SK-N-SH treated with all-trans-retinoic acid at 6 μM for 48 hours (cell line): ENCODE measurements around the gene POLD1.

Experiments used
- ATAC-seq: fragments of 200-7000 bp; cut with Tn5 transposase; 3 replicates; pipeline ENCODE4 v1.9.1; 2020; ENCODE audit warnings: mild to moderate bottlenecking, moderate library complexity
- ARNTL ChIP-seq: fragments of 450-650 bp; formaldehyde crosslinking; IDR thresholded peaks from 2 replicates; pipeline ENCODE4 v1.5.0; 2020; ENCODE audit warnings: low read depth, mild to moderate bottlenecking, moderate library complexity, borderline replicate concordance
- BACH2 ChIP-seq: fragments of 250-450 bp; sonication (Bioruptor Pico); IDR thresholded peaks from 2 replicates; pipeline ENCODE4 v1.9.0; 2021; ENCODE audit warnings: mild to moderate bottlenecking, borderline replicate concordance
- CREB5 ChIP-seq: fragments of 250-450 bp; sonication (Bioruptor Pico); IDR thresholded peaks from 2 replicates; pipeline ENCODE4 v1.5.1; 2020; ENCODE audit warnings: low read depth, mild to moderate bottlenecking, moderate library complexity
- CSDC2 ChIP-seq: fragments of 250-450 bp; sonication (Bioruptor Pico); IDR thresholded peaks from 2 replicates; pipeline ENCODE4 v1.5.0; 2020; ENCODE audit warnings: mild to moderate bottlenecking, moderate library complexity
- ESRRG ChIP-seq: fragments of 250-450 bp; sonication (Bioruptor Pico); IDR thresholded peaks from 2 replicates; pipeline ENCODE4 v1.6.1; 2021; ENCODE audit warnings: mild to moderate bottlenecking
- GLIS3 ChIP-seq: fragments of 250-450 bp; sonication (Bioruptor Pico); IDR thresholded peaks from 2 replicates; pipeline ENCODE4 v1.5.0; 2020; ENCODE audit warnings: mild to moderate bottlenecking, moderate library complexity
- ISL1 ChIP-seq: fragments of 250-450 bp; sonication (Bioruptor Pico); IDR thresholded peaks from 2 replicates; pipeline ENCODE4 v2.1.2; 2022; ENCODE audit warnings: mild to moderate bottlenecking, moderate library complexity
- OSR1 ChIP-seq: fragments of 250-450 bp; sonication (Bioruptor Pico); IDR thresholded peaks from 2 replicates; pipeline ENCODE4 v1.8.0; 2022; ENCODE audit warnings: moderate library complexity, mild to moderate bottlenecking, inconsistent platforms
- PATZ1 ChIP-seq: fragments of 250-450 bp; sonication (Bioruptor Pico); IDR thresholded peaks from 2 replicates; pipeline ENCODE4 v1.8.0; 2020; ENCODE audit warnings: mild to moderate bottlenecking, moderate library complexity, borderline replicate concordance
- PPARA ChIP-seq: fragments of 250-450 bp; sonication (Bioruptor Pico); IDR thresholded peaks from 2 replicates; pipeline ENCODE4 v1.5.0; 2020; ENCODE audit warnings: mild to moderate bottlenecking, borderline replicate concordance
- RARB ChIP-seq: fragments of 250-450 bp; sonication (Bioruptor Pico); IDR thresholded peaks from 2 replicates; pipeline ENCODE4 v1.8.0; 2021; ENCODE audit warnings: mild to moderate bottlenecking, moderate library complexity
- SNAI2 ChIP-seq: fragments of 250-450 bp; sonication (Bioruptor Pico); IDR thresholded peaks from 2 replicates; pipeline ENCODE4 v1.5.0; 2020; ENCODE audit warnings: mild to moderate bottlenecking, moderate library complexity
- TCF4 ChIP-seq: fragments of 250-450 bp; sonication (Bioruptor Pico); IDR thresholded peaks from 2 replicates; pipeline ENCODE4 v1.8.0; 2021; ENCODE audit warnings: mild to moderate bottlenecking, moderate library complexity, borderline replicate concordance
- TOX ChIP-seq: fragments of 250-450 bp; sonication (Bioruptor Pico); IDR thresholded peaks from 2 replicates; pipeline ENCODE4 v1.8.0; 2021; ENCODE audit warnings: mild to moderate bottlenecking, moderate library complexity, borderline replicate concordance
- ZC3H10 ChIP-seq: fragments of 250-450 bp; sonication (Bioruptor Pico); IDR thresholded peaks from 2 replicates; pipeline ENCODE4 v1.5.1; 2021; ENCODE audit warnings: mild to moderate bottlenecking, moderate library complexity
- ZNF70 ChIP-seq: fragments of 450-650 bp; formaldehyde crosslinking; IDR thresholded peaks from 2 replicates; pipeline ENCODE4 v1.5.0; 2020; ENCODE audit warnings: mild to moderate bottlenecking, moderate library complexity
- ZNF8 ChIP-seq: fragments of 450-650 bp; formaldehyde crosslinking; IDR thresholded peaks from 2 replicates; pipeline ENCODE4 v1.5.0; 2020; ENCODE audit warnings: mild to moderate bottlenecking, moderate library complexity
- TF ChIP-seq, protein P1 (sequence below): fragments of 250-450 bp; sonication (Bioruptor Pico); IDR thresholded peaks from 2 replicates; pipeline ENCODE4 v1.5.0; 2020; ENCODE audit warnings: mild to moderate bottlenecking, moderate library complexity
- TF ChIP-seq, protein P2 (sequence below): fragments of 250-450 bp; sonication (Bioruptor Pico); IDR thresholded peaks from 2 replicates; pipeline ENCODE4 v1.8.0; 2021; ENCODE audit warnings: low read depth, mild to moderate bottlenecking, moderate library complexity, borderline replicate concordance

Gene POLD1

GRCh38 chr19:50383001-50383851, 921 bp upstream of the POLD1 start:
- no peak for ATAC-seq

DNA sequence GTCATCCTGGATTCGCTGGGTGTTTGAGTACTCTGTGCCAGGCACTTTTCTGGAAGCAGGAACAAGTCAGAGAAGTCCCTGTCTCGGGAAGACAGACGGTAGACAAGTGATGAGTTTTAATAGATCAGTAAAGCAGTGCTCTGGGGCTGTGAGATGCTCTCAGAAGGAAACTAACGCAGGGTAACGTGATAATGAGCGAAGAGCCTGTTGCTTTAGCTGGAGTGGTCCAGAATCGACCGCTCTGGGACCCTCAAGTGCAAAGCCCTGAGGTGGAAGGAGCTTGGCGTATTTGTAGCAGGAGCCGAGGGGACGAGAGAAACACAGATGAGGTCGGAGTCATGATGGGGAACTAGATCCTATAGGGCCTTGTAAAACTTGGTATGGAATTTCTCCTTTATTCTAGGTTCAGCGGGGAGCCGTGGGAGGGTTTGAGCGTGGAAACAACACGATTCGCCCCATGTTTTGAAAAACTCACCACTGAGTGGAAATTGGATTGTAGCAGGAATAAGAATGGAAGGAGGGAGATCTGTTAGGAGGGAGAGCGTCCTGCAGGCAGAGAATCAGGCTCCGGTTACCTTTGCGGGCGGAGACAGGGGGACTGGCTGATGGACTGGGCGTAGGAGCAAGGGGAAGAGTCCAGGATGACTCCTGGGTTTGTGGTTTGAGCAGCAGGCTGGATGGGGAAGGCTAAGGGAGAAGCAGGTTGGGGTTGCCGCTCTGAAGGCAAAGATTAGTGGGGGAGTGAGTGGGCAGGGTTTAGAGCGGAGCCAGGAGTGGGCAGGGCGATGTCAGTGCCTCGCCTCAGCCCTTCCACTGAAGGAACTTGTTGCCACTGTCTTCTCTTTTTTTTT, 763 bp downstream of the POLD1 start:
- peak; percentile 11 for ATAC-seq
- TF ChIP-seq SNAI2 (CRISPR knock-in tag) (no peak), BACH2 (CRISPR knock-in tag) (no peak), OSR1 (CRISPR knock-in tag) (no peak), RARB (CRISPR knock-in tag) (no peak), ESRRG (CRISPR knock-in tag) (no peak), ZC3H10 (no peak), TCF4 (no peak), PATZ1 (no peak), GLIS3 (CRISPR knock-in tag) (no peak), CSDC2 (CRISPR knock-in tag) (no peak), TOX (CRISPR knock-in tag) (no peak), PPARA (CRISPR knock-in tag) (no peak), ZNF70 (CRISPR knock-in tag) (no peak), ZNF8 (CRISPR knock-in tag) (no peak), ISL1 (no peak)
- TF ChIP-seq, protein P1, sequence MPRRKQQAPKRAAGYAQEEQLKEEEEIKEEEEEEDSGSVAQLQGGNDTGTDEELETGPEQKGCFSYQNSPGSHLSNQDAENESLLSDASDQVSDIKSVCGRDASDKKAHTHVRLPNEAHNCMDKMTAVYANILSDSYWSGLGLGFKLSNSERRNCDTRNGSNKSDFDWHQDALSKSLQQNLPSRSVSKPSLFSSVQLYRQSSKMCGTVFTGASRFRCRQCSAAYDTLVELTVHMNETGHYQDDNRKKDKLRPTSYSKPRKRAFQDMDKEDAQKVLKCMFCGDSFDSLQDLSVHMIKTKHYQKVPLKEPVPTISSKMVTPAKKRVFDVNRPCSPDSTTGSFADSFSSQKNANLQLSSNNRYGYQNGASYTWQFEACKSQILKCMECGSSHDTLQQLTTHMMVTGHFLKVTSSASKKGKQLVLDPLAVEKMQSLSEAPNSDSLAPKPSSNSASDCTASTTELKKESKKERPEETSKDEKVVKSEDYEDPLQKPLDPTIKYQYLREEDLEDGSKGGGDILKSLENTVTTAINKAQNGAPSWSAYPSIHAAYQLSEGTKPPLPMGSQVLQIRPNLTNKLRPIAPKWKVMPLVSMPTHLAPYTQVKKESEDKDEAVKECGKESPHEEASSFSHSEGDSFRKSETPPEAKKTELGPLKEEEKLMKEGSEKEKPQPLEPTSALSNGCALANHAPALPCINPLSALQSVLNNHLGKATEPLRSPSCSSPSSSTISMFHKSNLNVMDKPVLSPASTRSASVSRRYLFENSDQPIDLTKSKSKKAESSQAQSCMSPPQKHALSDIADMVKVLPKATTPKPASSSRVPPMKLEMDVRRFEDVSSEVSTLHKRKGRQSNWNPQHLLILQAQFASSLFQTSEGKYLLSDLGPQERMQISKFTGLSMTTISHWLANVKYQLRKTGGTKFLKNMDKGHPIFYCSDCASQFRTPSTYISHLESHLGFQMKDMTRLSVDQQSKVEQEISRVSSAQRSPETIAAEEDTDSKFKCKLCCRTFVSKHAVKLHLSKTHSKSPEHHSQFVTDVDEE (CRISPR knock-in tag), result no peak
- TF ChIP-seq, protein P2, sequence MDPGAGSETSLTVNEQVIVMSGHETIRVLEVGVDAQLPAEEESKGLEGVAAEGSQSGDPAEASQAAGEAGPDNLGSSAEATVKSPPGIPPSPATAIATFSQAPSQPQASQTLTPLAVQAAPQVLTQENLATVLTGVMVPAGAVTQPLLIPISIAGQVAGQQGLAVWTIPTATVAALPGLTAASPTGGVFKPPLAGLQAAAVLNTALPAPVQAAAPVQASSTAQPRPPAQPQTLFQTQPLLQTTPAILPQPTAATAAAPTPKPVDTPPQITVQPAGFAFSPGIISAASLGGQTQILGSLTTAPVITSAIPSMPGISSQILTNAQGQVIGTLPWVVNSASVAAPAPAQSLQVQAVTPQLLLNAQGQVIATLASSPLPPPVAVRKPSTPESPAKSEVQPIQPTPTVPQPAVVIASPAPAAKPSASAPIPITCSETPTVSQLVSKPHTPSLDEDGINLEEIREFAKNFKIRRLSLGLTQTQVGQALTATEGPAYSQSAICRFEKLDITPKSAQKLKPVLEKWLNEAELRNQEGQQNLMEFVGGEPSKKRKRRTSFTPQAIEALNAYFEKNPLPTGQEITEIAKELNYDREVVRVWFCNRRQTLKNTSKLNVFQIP (CRISPR knock-in tag), result no peak

More at GRCh38 chr19:50383001-50383851, 921 bp upstream of the POLD1 start:
- TF ChIP-seq CSDC2 (CRISPR knock-in tag) (no peak), RARB (CRISPR knock-in tag) (no peak), ARNTL (no peak), BACH2 (CRISPR knock-in tag) (no peak), CREB5 (CRISPR knock-in tag) (no peak), PPARA (CRISPR knock-in tag) (no peak), TCF4 (no peak)
- TF ChIP-seq, protein P1 (CRISPR knock-in tag), result no peak
- TF ChIP-seq, all 23 proteins: peak for 0
